Panc1 (cell line): ENCODE data around the gene NASP. TPM values are rescaled to one million over a fixed set of nuclear protein-coding genes. Genes with fewer than 3 reads are reported as not detected.

Experiments used
- ATAC-seq: fragments of 200-7000 bp; cut with Tn5 transposase; 2 replicates; pipeline ENCODE4 v1.9.1; 2020; ENCODE audit warnings: mild to moderate bottlenecking, moderate library complexity
- BruUV-seq: library from RNA; stranded (reverse); fragments of 400-500 nt; replicated peaks from 2 replicates; lab custom pipeline; 2021; lab: Mats Ljungman, UMichigan
- CTCF ChIA-PET: fragments of 300-600 bp; sonication (Branson Sonifier 250); formaldehyde crosslinking; loops from one replicate; lab custom pipeline; 2022; ENCODE audit warnings: antibody characterized with exemption; lab: Charles Lee
- POLR2A ChIA-PET: fragments of 300-600 bp; sonication (Branson Sonifier 250); formaldehyde crosslinking; loops from one replicate; lab custom pipeline; 2022; ENCODE audit warnings: antibody characterized with exemption; lab: Charles Lee
- DNase-seq: peaks from one replicate; pipeline ENCODE4 v3.0.0-alpha.2; 2010; ENCODE audit warnings: low read depth, low spot score
- H3K27ac ChIP-seq: 2 replicates; pipeline ENCODE4 v1.5.1; 2011; ENCODE audit warnings: mild to moderate bottlenecking, low read length, inconsistent platforms
- H3K27me3 ChIP-seq: fragments of 200-500 bp; sonication (Bioruptor generic); 2 replicates; pipeline ENCODE4 v1.6.0; 2014; ENCODE audit warnings: low read length, inconsistent platforms; ENCODE audit not compliant: control insufficient read depth, insufficient read depth
- H3K36me3 ChIP-seq: fragments of 200-500 bp; sonication (Bioruptor generic); 2 replicates; pipeline ENCODE4 v1.5.1; 2014; ENCODE audit warnings: inconsistent platforms, mild to moderate bottlenecking, low read length, moderate library complexity; ENCODE audit not compliant: control insufficient read depth, insufficient read depth
- H3K4me1 ChIP-seq: 2 replicates; pipeline ENCODE4 v1.5.1; 2011; ENCODE audit warnings: inconsistent platforms, mild to moderate bottlenecking, low read length, moderate library complexity; ENCODE audit not compliant: control insufficient read depth, insufficient read depth
- H3K4me3 ChIP-seq, 2 experiments: 2 replicates each; pipeline ENCODE4 v1.5.1; 2011 to 2012; ENCODE audit warnings: low read depth in 2 of 2, low read length in 2 of 2, mild to moderate bottlenecking in 2 of 2, inconsistent platforms in 1 of 2, moderate library complexity in 1 of 2
- H3K9me3 ChIP-seq: fragments of 200-500 bp; sonication (Bioruptor generic); 2 replicates; pipeline ENCODE4 v1.5.1; 2014; ENCODE audit warnings: low read depth, mild to moderate bottlenecking, inconsistent platforms, low read length, moderate library complexity; ENCODE audit not compliant: control insufficient read depth, insufficient read depth
- CTCF ChIP-seq: fragments of 450-650 bp; IDR thresholded peaks from 2 replicates; pipeline ENCODE4 v1.5.1; 2017; ENCODE audit warnings: mild to moderate bottlenecking
- POLR2AphosphoS5 ChIP-seq: IDR thresholded peaks from 2 replicates; pipeline ENCODE4 v1.6.1; 2012; ENCODE audit warnings: mild to moderate bottlenecking, low read depth, low read length, moderate library complexity
- REST ChIP-seq, 2 experiments: IDR thresholded peaks; 2 replicates each; pipeline ENCODE4 v1.6.1; 2011 to 2012; ENCODE audit warnings: low read depth in 2 of 2, control low read depth in 1 of 2, low read length in 1 of 2, mild to moderate bottlenecking in 1 of 2, moderate library complexity in 1 of 2; ENCODE audit not compliant: insufficient read depth in 1 of 2
- SIN3A ChIP-seq: IDR thresholded peaks from 2 replicates; pipeline ENCODE4 v1.6.1; 2012; ENCODE audit warnings: low read depth, mild to moderate bottlenecking, low read length, moderate library complexity, borderline replicate concordance; ENCODE audit not compliant: insufficient read depth
- TCF7L2 ChIP-seq: IDR thresholded peaks from 2 replicates; pipeline ENCODE4 v1.6.1; 2011; ENCODE audit warnings: mild to moderate bottlenecking, low read depth, low read length, inconsistent platforms
- in situ Hi-C: cut with HindIII; loops from 2 replicates; pipeline ENCODE4 v1.10.0; 2016; ENCODE audit warnings: low sequenced_read_pairs, low pct_unique_long_range_greater_than_20kb
- intact Hi-C: fragments of 100-400 bp; cut with micrococcal nuclease; formaldehyde crosslinking; loops from one replicate; pipeline ENCODE4 v1.10.0; 2022; ENCODE audit not compliant: unreplicated experiment
- total RNA-seq: library from RNA; stranded (reverse); gene quantifications from one replicate; pipeline ENCODE4 v1.2.1, GENCODE V29; 2021; ENCODE audit not compliant: unreplicated experiment

The NASP gene
- total RNA-seq, 1 experiment from 2014 or later: 193 TPM

GRCh38 chr1:45620588-45621500, 37.0 kb downstream of the NASP start:
- H3K36me3 ChIP-seq: peaks cover 9% of the 10 kb centered on the region
- no peak overlapping the region for H3K27ac ChIP-seq
- no TSS peak for BruUV-seq
- ChIA-PET CTCF (no interaction called here), POLR2A (no interaction called here)
- no peaks in the 10 kb centered on the region for H3K27me3 ChIP-seq
- ATAC-seq (peak; percentile 17), DNase-seq (no peak)
- in situ Hi-C loops (no loop called here), intact Hi-C loops (no loop called here)
- no peaks in the 10 kb centered on the region for H3K4me1 ChIP-seq
- H3K9me3 ChIP-seq: no peaks in the 10 kb centered on the region
- TF ChIP-seq TCF7L2 (no peak), CTCF (no peak), REST (IDR thresholded peaks at IDR 0.05; ENCODE audit: insufficient read depth in 1 of 2, low read depth in 2 of 2, low read length in 1 of 2) (no peak), POLR2AphosphoS5 (no peak), SIN3A (no peak)
- H3K4me3 ChIP-seq: no peak overlapping the region

GRCh38 chr1:45621501-45621836, 37.6 kb downstream of the NASP start:
- H3K27me3 ChIP-seq: no peaks in the 10 kb centered on the region
- ChIA-PET POLR2A (no interaction called here), CTCF (no interaction called here)
- no peak for TF ChIP-seq REST (IDR thresholded peaks at IDR 0.05; ENCODE audit: insufficient read depth in 1 of 2, low read depth in 2 of 2, low read length in 1 of 2)
- no peak for TF ChIP-seq SIN3A
- TF ChIP-seq POLR2AphosphoS5: no peak
- TF ChIP-seq TCF7L2: no peak
- no peak for TF ChIP-seq CTCF
- no peak overlapping the region for H3K4me3 ChIP-seq
- no peaks in the 10 kb centered on the region for H3K4me1 ChIP-seq
- no TSS peak for BruUV-seq
- in situ Hi-C loops (no loop called here), intact Hi-C loops (no loop called here)
- no peak for DNase-seq
- peaks cover 5% of the 10 kb centered on the region; the same call in 1 of the 2 replicates for H3K36me3 ChIP-seq
- no peaks in the 10 kb centered on the region for H3K9me3 ChIP-seq
- no peak overlapping the region for H3K27ac ChIP-seq
- ATAC-seq: peak; percentile 35
